IMR-90 (cell line): Measurements from ENCODE around the gene CCDC182. TPM values are rescaled to one million over a fixed set of nuclear protein-coding genes. Genes with fewer than 3 reads are reported as not detected.

Experiments used
- ATAC-seq: fragments of 200-7000 bp; cut with Tn5 transposase; 2 replicates; pipeline ENCODE4 v1.9.1; 2020; ENCODE audit warnings: low read depth, mild to moderate bottlenecking, moderate library complexity
- BruUV-seq: library from RNA; stranded (reverse); fragments of 400-500 nt; replicated peaks from 2 replicates; lab custom pipeline; 2021; lab: Mats Ljungman, UMichigan
- CTCF ChIA-PET: fragments of 300-600 bp; formaldehyde crosslinking; extraction: SDS; loops from one replicate; lab custom pipeline; 2021; ENCODE audit warnings: antibody characterized with exemption; lab: Yijun Ruan, JAX
- POLR2A ChIA-PET: fragments of 300-600 bp; sonication (Branson Sonifier 250); formaldehyde crosslinking; loops from one replicate; lab custom pipeline; 2022; ENCODE audit warnings: antibody characterized with exemption; ENCODE audit not compliant: unreplicated experiment; lab: Charles Lee
- DNase-seq: peaks from one replicate; pipeline ENCODE4 v3.0.0; 2013
- H2AFZ ChIP-seq: replicated peaks from 2 replicates; pipeline ENCODE3; 2013; ENCODE audit warnings: low read length, mild to moderate bottlenecking; ENCODE audit not compliant: poor library complexity
- H2AK5ac ChIP-seq: 2 replicates; pipeline ENCODE4 v1.6.1; 2013; ENCODE audit warnings: low read depth, low read length, inconsistent platforms
- H2AK9ac ChIP-seq: replicated peaks from 2 replicates; pipeline ENCODE3; 2013; ENCODE audit warnings: mild to moderate bottlenecking, low read depth, low read length, moderate library complexity; ENCODE audit not compliant: poor library complexity
- H2BK120ac ChIP-seq: 2 replicates; pipeline ENCODE4 v1.6.1; 2013; ENCODE audit warnings: low read depth, low read length, inconsistent platforms
- H2BK15ac ChIP-seq: 3 replicates; pipeline ENCODE4 v1.6.1; 2013; ENCODE audit warnings: low read depth, low read length, inconsistent platforms
- H2BK20ac ChIP-seq: 2 replicates; pipeline ENCODE4 v1.6.1; 2013; ENCODE audit warnings: low read depth, mild to moderate bottlenecking, inconsistent platforms, low read length, moderate library complexity
- H2BK5ac ChIP-seq: 2 replicates; pipeline ENCODE4 v1.6.1; 2013; ENCODE audit warnings: mild to moderate bottlenecking, low read depth, low read length, inconsistent platforms; ENCODE audit not compliant: poor library complexity, severe bottlenecking
- H3K14ac ChIP-seq: replicated peaks from 2 replicates; pipeline ENCODE4 v1.6.1; 2013; ENCODE audit warnings: low read depth, low read length, inconsistent platforms
- H3K18ac ChIP-seq: 2 replicates; pipeline ENCODE4 v1.6.1; 2013; ENCODE audit warnings: low read depth, low read length, control low read depth
- H3K23ac ChIP-seq: 2 replicates; pipeline ENCODE4 v1.6.1; 2013; ENCODE audit warnings: low read depth, low read length, inconsistent platforms
- H3K27ac ChIP-seq: 2 replicates; pipeline ENCODE4 v1.5.1; 2013; ENCODE audit warnings: mild to moderate bottlenecking, control low read depth, low read length; ENCODE audit not compliant: insufficient read depth
- H3K27me3 ChIP-seq: 2 replicates; pipeline ENCODE4 v1.6.1; 2013; ENCODE audit warnings: low read length; ENCODE audit not compliant: control insufficient read depth, insufficient read depth
- H3K36me3 ChIP-seq: 2 replicates; pipeline ENCODE4 v1.6.1; 2013; ENCODE audit warnings: low read length, mixed read lengths; ENCODE audit not compliant: control insufficient read depth, insufficient read depth
- H3K4ac ChIP-seq: 2 replicates; pipeline ENCODE4 v1.6.1; 2013; ENCODE audit warnings: low read depth, low read length, inconsistent platforms
- H3K4me1 ChIP-seq: 2 replicates; pipeline ENCODE4 v1.6.1; 2013; ENCODE audit warnings: low read length, mixed read lengths; ENCODE audit not compliant: control insufficient read depth, insufficient read depth
- H3K4me2 ChIP-seq: 2 replicates; pipeline ENCODE4 v1.6.1; 2013; ENCODE audit warnings: low read depth, mild to moderate bottlenecking, control low read depth, low read length, moderate library complexity
- H3K4me3 ChIP-seq: 2 replicates; pipeline ENCODE4 v1.5.1; 2013; ENCODE audit warnings: low read depth, mild to moderate bottlenecking, control low read depth, low read length, moderate library complexity; ENCODE audit not compliant: insufficient read depth
- H3K56ac ChIP-seq: 2 replicates; pipeline ENCODE4 v1.6.1; 2013; ENCODE audit warnings: low read length, inconsistent platforms; ENCODE audit not compliant: insufficient read depth; ENCODE audit errors: extremely low read depth
- H3K79me1 ChIP-seq, 2 experiments: 2 replicates each; pipeline ENCODE4 v1.6.1; 2013; ENCODE audit warnings: low read length in 2 of 2, inconsistent platforms in 1 of 2, low read depth in 1 of 2
- H3K9ac ChIP-seq: 2 replicates; pipeline ENCODE4 v1.6.1; 2013; ENCODE audit warnings: low read depth, low read length, control low read depth
- H3K9me1 ChIP-seq: 2 replicates; pipeline ENCODE4 v1.6.1; 2013; ENCODE audit warnings: low read length, inconsistent platforms; ENCODE audit not compliant: insufficient read depth
- H3K9me3 ChIP-seq: 2 replicates; pipeline ENCODE4 v1.6.1; 2013; ENCODE audit warnings: low read length; ENCODE audit not compliant: control insufficient read depth, insufficient read depth
- H4K20me1 ChIP-seq: 2 replicates; pipeline ENCODE4 v1.6.1; 2013; ENCODE audit warnings: low read length, inconsistent platforms; ENCODE audit not compliant: insufficient read depth
- H4K5ac ChIP-seq: 2 replicates; pipeline ENCODE4 v1.6.1; 2013; ENCODE audit warnings: mild to moderate bottlenecking, low read depth, low read length, control low read depth
- H4K8ac ChIP-seq, 2 experiments: 2 replicates each; pipeline ENCODE4 v1.6.1; 2013; ENCODE audit warnings: low read depth in 2 of 2, low read length in 2 of 2, control low read depth in 1 of 2, inconsistent platforms in 1 of 2
- H4K91ac ChIP-seq: 2 replicates; pipeline ENCODE4 v1.6.1; 2013; ENCODE audit warnings: low read depth, low read length, inconsistent platforms; ENCODE audit not compliant: insufficient read depth
- CEBPB ChIP-seq: IDR thresholded peaks from 2 replicates; pipeline ENCODE4 v1.6.1; 2012; ENCODE audit warnings: low read depth, low read length, improper control_type of control experiment
- CHD1 ChIP-seq: IDR thresholded peaks from 2 replicates; pipeline ENCODE4 v1.6.1; 2012; ENCODE audit warnings: low read depth, low read length, improper control_type of control experiment
- FOS ChIP-seq: fragments of 150-350 bp; IDR thresholded peaks from 2 replicates; pipeline ENCODE4 v1.6.1; 2016; ENCODE audit warnings: low read depth, low read length
- MXI1 ChIP-seq: IDR thresholded peaks from 2 replicates; pipeline ENCODE4 v1.6.1; 2012; ENCODE audit warnings: low read depth, mild to moderate bottlenecking, low read length, moderate library complexity, borderline replicate concordance
- NFE2L2 ChIP-seq: fragments of 150-350 bp; IDR thresholded peaks from 2 replicates; pipeline ENCODE4 v1.6.1; 2016; ENCODE audit warnings: low read depth, mild to moderate bottlenecking, low read length
- POLR2A ChIP-seq: IDR thresholded peaks from 2 replicates; pipeline ENCODE4 v1.6.1; 2012; ENCODE audit warnings: mild to moderate bottlenecking, low read depth, low read length
- SMC3 ChIP-seq: fragments of 150-350 bp; IDR thresholded peaks from 2 replicates; pipeline ENCODE4 v1.6.1; 2016; ENCODE audit warnings: low read depth, mild to moderate bottlenecking, antibody characterized with exemption, low read length, moderate library complexity
- WGBS, 2 experiments: methylation state at CpG; one replicate each; pipeline versions ENCODE4 v1.1.5 to v1.1.7; 2013; ENCODE audit warnings: missing lambda C conversion rate in 2 of 2; ENCODE audit not compliant: insufficient read length in 1 of 2; ENCODE audit errors: extremely low coverage in 2 of 2; 5-methylcytosine and 5-hydroxymethylcytosine counted together
- dilution Hi-C: fragments of 300-500 bp; cut with HindIII; formaldehyde crosslinking; loops from one replicate; pipeline ENCODE4 v1.14.3; 2018; ENCODE audit warnings: low sequenced_read_pairs; ENCODE audit not compliant: unreplicated experiment
- in situ Hi-C: fragments of 300-500 bp; cut with MboI; formaldehyde crosslinking; loops from 3 replicates; pipeline ENCODE4 v1.14.3; 2019; ENCODE audit warnings: low sequenced_read_pairs, inconsistent platforms, mixed read lengths
- intact Hi-C: fragments of 100-400 bp; cut with micrococcal nuclease; formaldehyde crosslinking; loops from 2 replicates; pipeline ENCODE4 v1.10.0; 2022
- polyA plus RNA-seq, 3 experiments: library from polyadenylated mRNA; depleted of rRNA; stranded (reverse); fragments of >200 nt; gene quantifications; 2 replicates each; pipeline ENCODE4 v1.2.3, GENCODE V29; 2012; ENCODE audit warnings: low replicate concordance in 1 of 3
- total RNA-seq: library from RNA; depleted of rRNA; stranded (reverse); fragments of >200 nt; gene quantifications from 2 replicates; pipeline ENCODE4 v1.2.3, GENCODE V29; 2012
- TF ChIP-seq, protein P1 (sequence below): fragments of 150-350 bp; IDR thresholded peaks from 2 replicates; pipeline ENCODE4 v1.6.1; 2016; ENCODE audit warnings: low read depth, mild to moderate bottlenecking, low read length, moderate library complexity, borderline replicate concordance
- TF ChIP-seq, protein P2 (sequence below): conservative IDR thresholded peaks from 2 replicates; pipeline ENCODE4 v1.5.1; 2012; ENCODE audit warnings: mild to moderate bottlenecking, low read depth, low read length, improper control_type of control experiment

CCDC182 gene
- total and polyA plus RNA-seq, 2 of the 4 experiments (the other 2 are of a cell fraction), result not detected

DNA sequence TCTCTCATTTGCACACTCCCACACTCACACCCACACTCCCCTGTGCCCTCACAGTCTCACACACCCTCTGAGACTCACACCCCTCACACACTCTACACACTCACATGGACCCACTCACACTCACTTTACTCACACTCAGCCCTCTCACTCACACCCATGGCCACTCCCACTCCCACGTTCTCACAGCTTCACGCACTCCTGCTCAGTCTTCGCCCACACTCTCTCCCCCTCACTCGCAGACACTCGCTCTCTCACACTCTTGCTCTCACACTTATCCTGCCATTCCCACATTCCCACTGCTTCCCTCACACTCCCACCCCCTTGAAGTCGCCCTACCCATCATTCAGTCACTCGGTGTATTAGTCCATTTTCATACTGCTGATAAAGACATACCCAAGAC is 47.9 kb downstream of the CCDC182 start:
- Histone ChIP-seq H4K20me1 (no peaks in the 10 kb centered on the region), H3K4me2 (no peak overlapping the region), H3K14ac (no peak overlapping the region), H2BK15ac (no peak overlapping the region), H3K36me3 (no peaks in the 10 kb centered on the region), H2BK20ac (no peak overlapping the region), H4K5ac (no peak overlapping the region), H3K18ac (no peak overlapping the region), H3K4me3 (no peak overlapping the region), H3K23ac (no peak overlapping the region), H3K79me1 (no peaks in the 10 kb centered on the region), H4K91ac (no peak overlapping the region), H2BK120ac (no peak overlapping the region), H2AK5ac (no peak overlapping the region), H2BK5ac (no peak overlapping the region), H3K9me3 (0 out of 2 replicates have a peak, but pooled peaks cover 1% of the 10 kb centered on the region), H2AK9ac (no peak overlapping the region), H3K27ac (no peak overlapping the region), H3K4ac (no peak overlapping the region), H3K27me3 (peaks cover 28% of the 10 kb centered on the region), H3K9me1 (no peaks in the 10 kb centered on the region; the same call in 1 of the 2 replicates), H3K9ac (no peak overlapping the region), H3K4me1 (no peaks in the 10 kb centered on the region), H3K56ac (no peak overlapping the region), H2AFZ (no peak overlapping the region), H4K8ac (no peak overlapping the region)
- BruUV-seq, result no TSS peak
- in situ Hi-C loops, result no loop called here
- dilution Hi-C loops, result no loop called here
- no peak for ATAC-seq
- TF ChIP-seq, protein P1, sequence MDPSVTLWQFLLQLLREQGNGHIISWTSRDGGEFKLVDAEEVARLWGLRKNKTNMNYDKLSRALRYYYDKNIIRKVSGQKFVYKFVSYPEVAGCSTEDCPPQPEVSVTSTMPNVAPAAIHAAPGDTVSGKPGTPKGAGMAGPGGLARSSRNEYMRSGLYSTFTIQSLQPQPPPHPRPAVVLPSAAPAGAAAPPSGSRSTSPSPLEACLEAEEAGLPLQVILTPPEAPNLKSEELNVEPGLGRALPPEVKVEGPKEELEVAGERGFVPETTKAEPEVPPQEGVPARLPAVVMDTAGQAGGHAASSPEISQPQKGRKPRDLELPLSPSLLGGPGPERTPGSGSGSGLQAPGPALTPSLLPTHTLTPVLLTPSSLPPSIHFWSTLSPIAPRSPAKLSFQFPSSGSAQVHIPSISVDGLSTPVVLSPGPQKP, result no peak
- no peak for TF ChIP-seq CEBPB
- TF ChIP-seq POLR2A, result no peak
- TF ChIP-seq MXI1, result no peak
- no peak for TF ChIP-seq SMC3
- TF ChIP-seq, protein P2, sequence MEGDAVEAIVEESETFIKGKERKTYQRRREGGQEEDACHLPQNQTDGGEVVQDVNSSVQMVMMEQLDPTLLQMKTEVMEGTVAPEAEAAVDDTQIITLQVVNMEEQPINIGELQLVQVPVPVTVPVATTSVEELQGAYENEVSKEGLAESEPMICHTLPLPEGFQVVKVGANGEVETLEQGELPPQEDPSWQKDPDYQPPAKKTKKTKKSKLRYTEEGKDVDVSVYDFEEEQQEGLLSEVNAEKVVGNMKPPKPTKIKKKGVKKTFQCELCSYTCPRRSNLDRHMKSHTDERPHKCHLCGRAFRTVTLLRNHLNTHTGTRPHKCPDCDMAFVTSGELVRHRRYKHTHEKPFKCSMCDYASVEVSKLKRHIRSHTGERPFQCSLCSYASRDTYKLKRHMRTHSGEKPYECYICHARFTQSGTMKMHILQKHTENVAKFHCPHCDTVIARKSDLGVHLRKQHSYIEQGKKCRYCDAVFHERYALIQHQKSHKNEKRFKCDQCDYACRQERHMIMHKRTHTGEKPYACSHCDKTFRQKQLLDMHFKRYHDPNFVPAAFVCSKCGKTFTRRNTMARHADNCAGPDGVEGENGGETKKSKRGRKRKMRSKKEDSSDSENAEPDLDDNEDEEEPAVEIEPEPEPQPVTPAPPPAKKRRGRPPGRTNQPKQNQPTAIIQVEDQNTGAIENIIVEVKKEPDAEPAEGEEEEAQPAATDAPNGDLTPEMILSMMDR, result no peak
- TF ChIP-seq FOS, result no peak
- TF ChIP-seq CHD1, result no peak
- TF ChIP-seq NFE2L2, result no peak
- POLR2A ChIA-PET, result no interaction called here
- WGBS, 2 experiments, result 61% methylated on average over 3 of the region's 7 CpGs; no CpG with 5 or more reads in 1 of the 2 experiments
- CTCF ChIA-PET, result no interaction called here
- DNase-seq, result no peak
- intact Hi-C loops, result no loop called here
